Upper lobe of right lung (tissue), 1 donor: ENCODE data around the gene LZTS3. TPM values are rescaled to one million over a fixed set of nuclear protein-coding genes. Genes with fewer than 3 reads are reported as not detected.

Experiments used
- ATAC-seq: fragments of 200-7000 bp; cut with Tn5 transposase; one replicate; pipeline ENCODE4 v1.9.1; 2020; ENCODE audit warnings: mild to moderate bottlenecking, moderate library complexity
- DNase-seq: peaks from one replicate; pipeline ENCODE4 v3.0.0-alpha.2; 2020
- H3K27ac ChIP-seq: fragments of 200-600 bp; one replicate; pipeline ENCODE4 v1.8.0; 2022
- H3K27me3 ChIP-seq: fragments of 200-600 bp; one replicate; pipeline ENCODE4 v1.8.0; 2022; ENCODE audit warnings: mild to moderate bottlenecking
- H3K36me3 ChIP-seq: fragments of 200-600 bp; one replicate; pipeline ENCODE4 v1.8.0; 2022
- H3K4me1 ChIP-seq: fragments of 200-600 bp; one replicate; pipeline ENCODE4 v1.8.0; 2022
- H3K4me3 ChIP-seq: fragments of 200-600 bp; one replicate; pipeline ENCODE4 v1.8.0; 2022; ENCODE audit warnings: mild to moderate bottlenecking
- H3K9me3 ChIP-seq: fragments of 200-600 bp; one replicate; pipeline ENCODE4 v1.8.0; 2022
- intact Hi-C: fragments of 100-400 bp; cut with DNase I; formaldehyde crosslinking; loops from one replicate; pipeline ENCODE4 v1.11.0; 2022
- total RNA-seq: library from RNA; stranded (reverse); fragmentation: NEBNext Ultra II Directional; extraction: Animal tissue kit (Norgen Biotek cat#: 25700); gene quantifications from one replicate; pipeline ENCODE4 v1.2.1, GENCODE V29; 2021
- TF ChIP-seq, protein P1 (sequence below): fragments of 200-600 bp; IDR thresholded peaks from one replicate; pipeline ENCODE4 v1.8.0; 2022; ENCODE audit warnings: antibody characterized with exemption
- donor health status: DM: no; HTN: yes; CAD: no; lungs with severe emphysema.

LZTS3 gene
- total RNA-seq, 1 donor from 2014 or later, result 21.5 TPM

DNA sequence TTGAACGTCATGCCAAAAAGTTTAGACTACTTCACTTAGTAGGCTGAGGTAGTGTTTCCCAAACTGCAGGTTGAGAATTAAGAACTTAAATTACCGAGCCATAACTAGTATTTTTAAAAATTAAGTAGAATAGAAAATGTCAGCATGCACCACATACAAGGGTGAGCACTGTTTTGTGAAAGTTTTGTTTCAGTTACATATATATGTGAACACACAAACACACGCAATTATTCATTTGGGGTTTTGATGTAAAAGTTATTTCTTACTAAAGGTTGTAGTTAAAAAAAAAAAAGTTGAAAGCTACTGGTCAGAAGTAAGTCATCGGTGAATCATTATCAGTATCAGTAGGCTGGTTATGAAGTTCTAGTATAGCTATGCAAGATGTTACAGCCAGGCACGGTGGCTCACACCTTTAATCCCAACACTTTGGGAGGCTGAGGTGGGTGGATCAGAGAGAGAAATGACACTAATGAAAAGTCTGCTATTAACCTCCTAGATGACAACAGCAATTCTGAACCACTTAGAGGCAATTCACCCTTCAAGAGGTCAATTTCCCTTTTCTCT is 37.8 kb downstream of the LZTS3 start:
- H3K9me3 ChIP-seq, result no peaks in the 10 kb centered on the region
- TF ChIP-seq, protein P1, sequence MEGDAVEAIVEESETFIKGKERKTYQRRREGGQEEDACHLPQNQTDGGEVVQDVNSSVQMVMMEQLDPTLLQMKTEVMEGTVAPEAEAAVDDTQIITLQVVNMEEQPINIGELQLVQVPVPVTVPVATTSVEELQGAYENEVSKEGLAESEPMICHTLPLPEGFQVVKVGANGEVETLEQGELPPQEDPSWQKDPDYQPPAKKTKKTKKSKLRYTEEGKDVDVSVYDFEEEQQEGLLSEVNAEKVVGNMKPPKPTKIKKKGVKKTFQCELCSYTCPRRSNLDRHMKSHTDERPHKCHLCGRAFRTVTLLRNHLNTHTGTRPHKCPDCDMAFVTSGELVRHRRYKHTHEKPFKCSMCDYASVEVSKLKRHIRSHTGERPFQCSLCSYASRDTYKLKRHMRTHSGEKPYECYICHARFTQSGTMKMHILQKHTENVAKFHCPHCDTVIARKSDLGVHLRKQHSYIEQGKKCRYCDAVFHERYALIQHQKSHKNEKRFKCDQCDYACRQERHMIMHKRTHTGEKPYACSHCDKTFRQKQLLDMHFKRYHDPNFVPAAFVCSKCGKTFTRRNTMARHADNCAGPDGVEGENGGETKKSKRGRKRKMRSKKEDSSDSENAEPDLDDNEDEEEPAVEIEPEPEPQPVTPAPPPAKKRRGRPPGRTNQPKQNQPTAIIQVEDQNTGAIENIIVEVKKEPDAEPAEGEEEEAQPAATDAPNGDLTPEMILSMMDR, result no peak
- intact Hi-C loops, result no loop called here

DNA sequence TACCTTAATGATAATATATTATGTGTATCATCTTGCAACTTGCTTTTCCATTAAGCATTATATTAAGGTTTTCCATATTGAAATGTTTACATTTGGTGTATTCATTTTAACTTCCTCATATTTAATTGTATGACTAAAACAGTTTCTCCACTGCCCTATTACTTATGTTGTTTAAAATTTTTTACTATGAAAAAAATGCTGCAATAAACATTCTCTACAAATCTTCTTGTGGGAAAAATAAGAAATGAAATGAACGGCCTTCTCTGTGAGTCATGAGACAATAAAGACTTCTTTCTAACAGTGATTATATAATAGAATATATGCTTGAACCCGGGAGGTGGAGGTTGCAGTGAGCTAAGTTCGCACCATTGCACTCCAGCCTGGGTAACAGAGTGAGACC is 39.2 kb downstream of the LZTS3 start:
- Histone ChIP-seq H3K4me3 (no peak overlapping the region), H3K27ac (no peak overlapping the region), H3K36me3 (no peaks in the 10 kb centered on the region), H3K27me3 (no peaks in the 10 kb centered on the region), H3K9me3 (no peaks in the 10 kb centered on the region), H3K4me1 (no peaks in the 10 kb centered on the region)
- intact Hi-C loops, result no loop called here
- DNase-seq, result no peak
- TF ChIP-seq, protein P1, result no peak
- ATAC-seq, result no peak

More for the DNA sequence above, 37.8 kb downstream of the LZTS3 start:
- Histone ChIP-seq H3K4me1 (no peaks in the 10 kb centered on the region), H3K4me3 (no peak overlapping the region), H3K36me3 (no peaks in the 10 kb centered on the region), H3K27ac (no peak overlapping the region), H3K27me3 (no peaks in the 10 kb centered on the region)
- ATAC-seq (no peak), DNase-seq (no peak)

DNA sequence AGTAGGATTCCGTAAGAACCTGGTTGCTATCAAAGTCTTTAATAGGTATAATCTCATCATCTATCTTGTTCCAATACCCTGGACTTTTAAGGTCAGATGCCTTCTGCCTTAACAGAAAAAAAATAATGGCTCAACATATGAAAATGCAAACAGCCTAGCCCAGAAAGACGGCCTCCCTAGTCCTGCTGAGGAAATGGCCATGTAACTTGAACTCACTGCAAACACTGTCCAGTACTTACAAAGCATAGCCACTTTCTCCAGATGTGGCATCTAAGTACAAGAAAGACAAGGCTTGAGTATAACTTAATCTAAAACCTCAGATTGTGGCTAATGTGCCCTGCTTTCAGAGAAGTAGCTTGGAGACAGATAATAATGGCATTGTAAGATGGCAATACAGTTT is 40.2 kb downstream of the LZTS3 start:
- Histone ChIP-seq H3K4me1 (no peaks in the 10 kb centered on the region), H3K27ac (no peak overlapping the region), H3K36me3 (no peaks in the 10 kb centered on the region), H3K27me3 (no peaks in the 10 kb centered on the region), H3K9me3 (no peaks in the 10 kb centered on the region), H3K4me3 (no peak overlapping the region)
- DNase-seq (no peak), ATAC-seq (no peak)
- intact Hi-C loops, result no loop called here
- TF ChIP-seq, protein P1, result no peak

DNA sequence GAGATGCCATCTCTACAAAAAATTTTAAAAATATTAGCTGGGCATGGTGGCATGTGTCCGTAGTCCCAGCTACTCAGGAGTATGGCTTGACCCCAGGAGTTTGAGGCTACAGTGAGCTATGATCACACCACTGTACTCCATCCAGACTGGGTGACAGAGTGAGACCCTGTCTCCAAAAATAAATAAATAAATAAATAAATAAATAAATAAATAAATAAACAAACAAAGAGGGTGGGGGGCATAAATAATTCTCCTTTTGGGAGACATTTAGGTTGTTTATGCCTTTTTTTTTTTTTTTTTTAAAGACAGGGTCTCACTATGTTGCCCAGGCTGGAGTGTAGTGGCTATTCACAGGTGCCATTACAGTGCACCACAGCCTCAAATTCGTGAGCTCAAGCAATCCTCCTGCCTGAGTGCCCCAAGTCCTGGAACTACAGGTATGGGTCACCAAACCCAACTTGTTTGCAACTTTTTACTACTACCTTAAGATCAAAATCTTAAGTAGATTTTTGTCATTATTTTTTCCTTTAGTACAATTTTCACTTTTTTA is 43.2 kb downstream of the LZTS3 start:
- TF ChIP-seq, protein P1, result no peak
- Histone ChIP-seq H3K4me1 (no peaks in the 10 kb centered on the region), H3K36me3 (no peaks in the 10 kb centered on the region), H3K27ac (no peak overlapping the region), H3K27me3 (no peaks in the 10 kb centered on the region), H3K4me3 (no peak overlapping the region), H3K9me3 (no peaks in the 10 kb centered on the region)
- intact Hi-C loops, result no loop called here
- ATAC-seq (no peak), DNase-seq (no peak)

DNA sequence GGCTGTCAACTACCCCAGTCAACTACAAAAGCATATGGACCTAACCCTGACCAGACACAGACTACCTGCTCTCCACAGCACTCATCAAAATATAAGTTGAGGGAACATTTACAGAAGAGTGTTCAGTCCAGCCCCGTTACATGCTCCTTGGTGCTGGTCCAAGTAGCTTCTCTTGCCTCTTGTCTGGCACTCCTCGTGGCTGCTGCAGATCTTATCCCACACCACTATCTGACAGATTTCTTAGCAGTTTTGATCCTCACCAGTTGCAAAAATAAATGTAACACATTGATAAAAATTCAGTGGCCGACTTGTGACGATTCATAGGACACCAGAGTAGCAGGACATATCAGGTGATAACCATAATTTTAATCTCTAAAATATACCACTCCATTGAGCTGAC is 44.3 kb downstream of the LZTS3 start:
- Histone ChIP-seq H3K9me3 (no peaks in the 10 kb centered on the region), H3K27me3 (no peaks in the 10 kb centered on the region), H3K36me3 (no peaks in the 10 kb centered on the region), H3K27ac (no peak overlapping the region), H3K4me3 (no peak overlapping the region), H3K4me1 (no peaks in the 10 kb centered on the region)
- TF ChIP-seq, protein P1, result no peak
- no peak for ATAC-seq
- intact Hi-C loops, result no loop called here
- no peak for DNase-seq
